ENCODE data around the gene RBMS3.
"Not testable (repeated sequence)": the region's sequence is repeated elsewhere in the genome, so short reads cannot be mapped to it uniquely, and the experiment has no call there.

Gene RBMS3

DNA sequence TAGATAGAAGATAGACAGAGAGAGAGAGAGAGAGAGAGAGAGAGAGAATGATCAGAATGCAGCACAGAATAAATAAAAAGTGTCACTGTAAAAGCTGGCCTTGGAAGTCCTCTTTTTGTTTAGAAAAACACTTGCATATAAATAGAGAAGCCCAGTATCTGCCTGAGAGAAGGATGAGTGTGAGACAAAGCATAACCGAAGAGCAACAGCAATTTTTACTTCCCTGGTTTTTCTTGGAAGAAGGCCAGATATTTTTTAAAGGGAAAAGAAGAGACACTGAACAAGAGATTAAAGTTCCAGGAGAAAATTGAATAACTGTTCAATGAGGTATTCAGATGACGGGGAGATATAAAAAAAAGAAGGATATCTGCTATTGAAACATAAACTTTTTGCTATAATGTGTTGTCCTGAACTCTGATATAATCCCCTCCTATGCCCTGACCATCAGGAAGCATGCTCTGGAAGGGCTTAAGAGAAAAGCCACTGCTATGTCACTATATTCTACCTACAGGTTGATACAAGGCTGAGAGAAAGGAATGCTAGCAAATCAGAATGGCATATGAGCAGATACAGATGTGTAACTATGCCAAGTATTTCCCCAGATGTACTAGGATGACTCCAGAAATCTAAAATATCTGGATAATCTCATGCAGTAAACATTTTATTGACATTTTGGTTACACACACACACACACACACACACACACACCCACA lies 358.9 kb downstream of the RBMS3 start:
- no peak for DNase-seq

DNA sequence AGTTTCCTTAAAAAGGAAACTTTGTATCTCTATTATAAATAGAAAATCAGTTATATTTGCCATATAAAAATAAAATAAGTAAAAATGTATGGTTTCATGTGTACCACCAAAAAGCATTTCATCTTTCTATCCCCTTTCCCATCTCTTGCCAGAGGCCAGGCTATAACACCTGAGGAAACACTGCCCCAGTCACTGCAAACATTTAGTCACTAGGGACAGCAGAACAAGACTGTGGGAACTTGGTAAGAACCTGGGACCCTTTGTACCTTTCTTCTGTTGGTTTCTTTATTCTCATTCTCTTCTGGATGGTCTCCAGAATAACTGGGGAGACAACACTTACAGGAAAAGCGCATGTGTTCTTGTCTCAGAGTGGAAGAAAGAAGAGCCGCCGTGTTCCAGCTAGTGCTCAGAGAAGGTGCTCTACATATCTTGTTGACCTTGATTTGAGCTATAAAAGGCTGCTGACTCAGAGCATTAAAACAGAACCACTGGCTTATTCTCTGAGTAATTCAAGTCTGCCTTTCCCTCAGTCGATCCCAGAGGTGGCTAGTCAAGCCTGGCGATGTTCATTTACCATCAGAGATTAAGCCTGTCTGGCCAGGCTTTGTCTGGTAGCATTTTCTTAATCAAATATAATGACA lies 361.6 kb downstream of the RBMS3 start:
- no peak for DNase-seq

DNA sequence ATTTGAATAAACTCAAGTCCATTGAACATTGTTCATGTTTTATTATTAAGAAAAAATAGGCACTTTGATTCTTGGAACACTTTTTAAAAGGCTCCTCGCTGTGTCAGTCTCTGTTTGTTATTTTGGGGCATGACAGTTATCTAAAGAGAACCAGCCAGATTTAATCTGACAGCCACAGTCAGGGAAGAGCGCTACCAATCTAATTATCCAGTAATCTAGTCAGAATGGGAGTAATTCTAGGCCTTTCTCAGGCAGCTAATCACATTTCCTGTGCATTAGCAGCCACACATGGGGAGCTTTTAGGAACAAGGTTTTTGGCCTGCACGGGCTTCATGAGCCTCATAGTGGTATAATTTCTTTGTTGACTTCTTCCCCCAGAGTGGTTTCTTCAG lies 362.2 kb downstream of the RBMS3 start:
- DNase-seq: no peak

DNA sequence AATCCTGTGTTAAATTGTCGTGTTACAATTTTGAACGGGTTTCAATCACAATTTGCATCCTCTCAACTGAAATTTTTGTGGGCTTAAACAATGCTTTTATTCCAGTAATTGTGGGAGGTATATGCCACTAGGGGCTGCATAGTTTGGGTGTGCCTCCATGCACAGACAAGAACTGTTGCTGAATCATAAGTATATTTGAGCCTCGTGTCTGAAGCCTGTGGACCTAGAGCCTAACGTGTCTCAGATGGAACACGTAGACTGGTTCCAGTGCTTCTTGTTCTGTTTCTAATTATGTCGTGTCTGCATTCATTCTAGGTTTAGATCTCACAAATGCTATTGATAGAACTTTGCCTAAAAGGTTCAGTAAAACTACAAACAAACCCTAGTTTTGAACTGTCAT lies 363.4 kb downstream of the RBMS3 start:
- no peak for DNase-seq

DNA sequence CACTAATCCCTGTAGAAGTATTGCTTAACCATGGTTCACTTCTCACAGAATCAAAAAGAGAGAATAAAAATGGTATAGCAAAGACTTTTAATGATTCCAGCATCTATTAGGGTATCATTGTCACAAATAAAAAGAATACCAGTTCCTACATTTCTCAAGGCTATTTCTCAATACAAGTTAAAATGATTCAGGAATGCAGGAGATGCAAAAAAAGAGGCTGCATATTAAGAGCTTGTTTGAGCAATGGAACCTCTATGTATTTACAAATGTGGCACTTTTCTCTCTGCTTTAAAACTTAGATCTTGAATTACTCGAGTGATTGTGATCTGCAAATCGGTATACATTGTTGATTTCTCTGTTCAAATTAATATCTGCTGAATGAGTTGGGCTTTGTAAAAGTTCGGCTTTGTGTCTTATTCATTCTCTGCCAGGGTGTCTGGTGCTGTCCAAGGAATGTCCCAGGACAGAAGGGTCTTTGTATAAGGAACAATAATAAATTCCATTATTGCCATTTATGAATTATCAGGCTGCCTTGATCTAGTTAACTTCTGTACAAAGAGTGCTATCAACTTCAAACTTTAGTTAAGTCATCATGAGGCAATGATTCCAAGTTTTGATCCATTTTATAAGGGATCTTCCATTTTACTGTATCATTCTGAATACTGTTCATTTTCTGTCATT lies 364.2 kb downstream of the RBMS3 start:
- no peak for DNase-seq

DNA sequence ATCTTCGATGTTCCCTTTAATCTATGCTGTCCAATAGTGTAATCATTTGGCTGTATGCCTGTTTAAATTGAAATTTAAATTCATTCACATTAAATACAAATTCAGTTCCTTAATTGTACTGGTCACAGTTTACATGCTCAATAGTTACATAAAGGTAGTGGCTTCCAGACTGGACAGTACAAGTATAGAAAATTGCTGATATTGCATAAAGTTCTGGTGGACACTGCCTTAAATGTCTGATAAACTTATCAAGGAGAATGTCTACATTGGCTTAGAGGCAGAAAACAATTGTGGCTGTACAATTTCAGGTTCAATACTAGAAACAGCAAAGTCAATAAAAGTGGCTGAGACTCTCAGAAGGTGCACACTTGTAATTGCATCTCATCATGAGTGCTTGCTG lies 365.2 kb downstream of the RBMS3 start:
- DNase-seq: no peak

- no peak for DNase-seq
Measured at GRCh38 chr3:29649815-29650547, 369.1 kb downstream of the RBMS3 start.

GRCh38 chr3:29653680-29654079 lies 372.8 kb downstream of the RBMS3 start:
- no peak for DNase-seq

GRCh38 chr3:29655015-29655747 lies 374.3 kb downstream of the RBMS3 start:
- DNase-seq: no peak

GRCh38 chr3:29665688-29666087 lies 384.8 kb downstream of the RBMS3 start:
- DNase-seq: no peak

DNA sequence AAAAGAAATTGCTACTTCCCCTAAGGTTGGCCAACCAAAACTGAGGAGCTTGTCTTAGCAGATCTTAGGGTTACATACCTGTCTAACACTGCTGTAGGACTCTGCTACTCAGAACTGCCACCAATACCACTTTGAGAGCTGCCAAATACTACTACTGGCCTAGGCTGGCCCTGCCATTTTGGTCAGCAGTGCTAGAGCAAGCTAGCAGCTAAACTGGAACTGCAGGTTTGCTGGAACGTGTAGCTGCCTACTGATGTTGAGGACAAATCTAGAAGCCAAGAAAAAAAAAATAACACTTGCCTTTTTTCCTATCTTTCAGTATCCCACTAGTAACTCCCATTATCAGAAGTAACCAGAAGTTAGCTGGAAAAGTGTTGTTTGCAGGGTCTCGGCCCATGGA lies 387.4 kb downstream of the RBMS3 start:
- DNase-seq: no peak

- DNase-seq: no peak
Measured at GRCh38 chr3:29668728-29669127, 387.9 kb downstream of the RBMS3 start.

- DNase-seq: not testable (repeated sequence)
Measured at GRCh38 chr3:29670476-29670875, 389.6 kb downstream of the RBMS3 start.

DNA sequence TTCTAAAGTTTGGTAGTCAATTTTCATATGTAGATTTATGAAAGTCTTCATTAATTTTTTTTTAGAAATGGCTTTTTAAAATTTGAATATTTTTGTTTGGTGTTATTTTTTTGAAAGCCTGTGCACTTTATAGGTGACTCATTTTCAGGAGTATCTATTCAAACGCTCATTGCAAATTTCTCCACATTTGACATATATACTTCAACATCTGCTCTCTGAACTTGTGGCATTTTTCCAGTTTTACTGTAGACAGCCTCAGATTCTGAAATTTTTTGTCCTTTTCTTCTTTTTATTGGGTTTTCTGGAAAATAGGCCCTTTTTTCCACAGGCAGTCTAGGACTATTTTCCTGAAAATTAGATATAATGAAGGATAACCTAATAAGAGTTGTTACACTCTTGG lies 396.6 kb downstream of the RBMS3 start:
- no peak for DNase-seq

GRCh38 chr3:29679944-29680343 lies 399.1 kb downstream of the RBMS3 start:
- DNase-seq: no peak

- peak in 1 of 5 donors; percentile 16 for DNase-seq
Measured at GRCh38 chr3:29683018-29683993, 402.4 kb downstream of the RBMS3 start.

GRCh38 chr3:29686889-29687592 lies 406.2 kb downstream of the RBMS3 start:
- DNase-seq: peak in 1 of 5 donors; percentile 69

- DNase-seq: no peak
Measured at GRCh38 chr3:29690686-29691353, 409.9 kb downstream of the RBMS3 start.

GRCh38 chr3:29693863-29694262 lies 413.0 kb downstream of the RBMS3 start:
- no peak for DNase-seq

- no peak for DNase-seq
Measured at GRCh38 chr3:29694331-29694730, 413.5 kb downstream of the RBMS3 start.

Measured in T-helper 1 cell (primary cell).